Epithelial cell of esophagus (primary cell): ENCODE data around the gene PDE3A.
"Not testable (repeated sequence)": the region's sequence is repeated elsewhere in the genome, so short reads cannot be mapped to it uniquely, and the experiment has no call there.

Source experiments
- DNase-seq: peaks from one replicate; pipeline ENCODE4 v3.0.0; 2010; ENCODE audit warnings: low read depth
- H3K4me3 ChIP-seq: 2 replicates; pipeline ENCODE4 v1.5.1; 2011; ENCODE audit warnings: mild to moderate bottlenecking, low read length, control low read depth
- CTCF ChIP-seq: IDR thresholded peaks from 2 replicates; pipeline ENCODE4 v1.5.1; 2011; ENCODE audit warnings: low read depth, mild to moderate bottlenecking, low read length, control low read depth, inconsistent platforms; ENCODE audit not compliant: insufficient read depth; ENCODE audit errors: missing control alignments

PDE3A gene

DNA sequence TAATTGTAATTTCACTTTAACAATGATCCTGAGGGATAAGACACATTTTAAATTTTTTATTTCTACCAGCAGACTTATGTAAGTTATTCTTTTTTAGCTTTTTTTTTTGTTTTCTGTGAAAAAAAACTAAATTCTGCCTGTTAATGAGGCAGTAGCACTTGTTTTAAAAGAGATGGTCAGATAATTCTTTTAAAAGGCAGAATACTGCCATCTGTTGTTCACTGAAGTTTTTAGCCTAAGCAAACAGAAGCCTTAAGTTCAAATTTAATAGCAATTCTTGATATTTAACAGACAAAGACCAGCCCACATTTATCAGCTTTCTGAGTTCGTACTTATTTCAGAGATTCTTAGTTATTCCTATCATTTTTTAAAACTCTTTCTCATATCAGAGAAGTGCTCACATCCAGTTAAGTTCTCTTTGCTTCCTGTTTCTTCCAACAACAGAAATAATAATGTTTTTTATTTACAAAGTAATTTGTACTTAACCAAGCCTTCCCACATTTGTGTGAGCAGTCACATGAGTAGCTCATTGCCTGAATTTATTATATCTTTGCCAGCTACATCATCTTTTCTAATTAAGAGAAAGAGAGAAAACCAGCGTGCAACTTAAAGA, 233.4 kb downstream of the PDE3A start:
- no peak overlapping the region for H3K4me3 ChIP-seq
- TF ChIP-seq CTCF: peak; percentile 37
- DNase-seq: peak; percentile 32

DNA sequence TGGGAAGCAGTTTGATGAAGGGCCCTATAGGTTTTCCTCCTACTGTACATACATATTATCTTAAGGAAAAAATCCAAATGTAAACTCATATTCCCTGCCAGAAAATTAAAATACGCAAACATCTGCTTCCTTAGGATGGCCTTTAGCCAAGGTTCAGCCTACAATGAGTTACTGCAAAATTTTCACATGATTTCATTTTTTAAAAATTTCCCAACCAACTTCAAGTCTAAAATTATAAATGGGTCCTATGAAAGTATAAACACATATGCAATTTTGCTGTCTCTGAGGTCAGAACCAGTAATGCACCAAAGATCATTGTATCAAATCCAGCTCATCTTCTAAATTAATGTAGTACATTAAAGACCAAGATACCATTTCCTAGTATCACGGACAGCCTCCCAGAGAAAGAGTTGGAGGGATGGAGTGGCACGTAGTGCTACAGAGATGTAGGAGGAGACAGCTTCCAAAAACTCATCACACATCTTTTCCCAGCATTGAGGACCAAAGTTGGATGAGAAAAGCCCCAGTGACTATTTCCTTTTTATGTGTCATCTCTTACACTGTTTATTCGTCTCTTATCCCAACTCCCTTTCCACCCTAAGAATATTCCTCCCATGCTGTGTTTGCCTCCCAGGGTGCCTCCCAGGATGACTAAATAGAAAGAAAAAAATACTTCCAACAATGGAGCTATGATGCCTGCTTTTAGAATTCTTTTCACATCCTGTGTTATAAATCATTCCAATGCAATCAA, 234.5 kb downstream of the PDE3A start:
- no peak for TF ChIP-seq CTCF
- DNase-seq: no peak

DNA sequence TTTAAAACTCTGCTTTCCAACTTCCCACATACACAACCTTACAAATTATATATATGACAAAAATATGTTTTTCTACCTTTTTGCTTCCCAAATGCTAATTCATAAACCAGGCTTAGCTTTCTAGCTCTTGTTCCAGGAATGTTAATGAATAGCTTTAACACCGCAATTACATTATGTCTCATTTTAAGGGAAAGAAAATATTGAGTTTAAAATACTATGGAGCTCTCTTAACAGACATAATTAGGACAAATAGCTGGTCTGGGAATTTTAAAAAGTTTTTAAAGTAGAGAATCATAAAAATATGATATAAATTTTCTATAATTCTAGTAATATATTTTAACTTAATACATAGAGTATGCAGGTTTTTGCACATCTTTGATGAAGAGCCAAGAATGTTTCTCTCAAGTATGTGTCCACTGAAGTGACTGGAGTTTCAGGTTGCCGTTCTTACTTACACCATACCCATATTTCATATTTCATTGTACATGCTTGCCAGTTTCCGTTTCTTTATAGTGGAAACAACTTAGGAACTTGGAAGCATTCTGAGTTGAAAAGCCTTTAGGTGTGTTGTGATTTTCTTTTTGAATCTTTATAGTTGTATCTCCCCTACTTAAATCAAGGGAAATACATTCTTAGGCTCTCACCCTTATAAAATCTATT, 236.2 kb downstream of the PDE3A start:
- no peak for TF ChIP-seq CTCF
- DNase-seq: no peak
- no peak overlapping the region for H3K4me3 ChIP-seq

More for the DNA sequence above, 234.5 kb downstream of the PDE3A start:
- H3K4me3 ChIP-seq: no peak overlapping the region

DNA sequence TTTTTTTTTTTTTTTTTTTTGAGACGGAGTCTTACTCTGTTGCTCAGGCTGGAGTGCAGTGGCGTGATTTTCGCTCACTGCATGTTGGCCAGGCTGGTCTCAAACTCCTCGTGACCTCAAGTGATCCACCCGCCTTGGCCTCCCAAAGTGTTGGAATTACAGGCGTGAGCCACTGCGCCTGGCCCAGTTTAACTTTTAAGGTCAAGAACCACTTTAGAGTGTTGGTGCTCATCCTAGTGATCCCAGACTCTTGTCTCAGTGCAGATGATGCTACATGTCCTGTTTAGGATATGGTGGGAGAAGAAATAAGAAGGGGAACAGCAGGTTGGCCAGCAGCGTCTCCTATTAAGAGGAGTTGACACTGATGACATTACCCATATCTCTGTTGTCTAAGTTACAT, 246.7 kb downstream of the PDE3A start:
- not testable (repeated sequence) for DNase-seq

DNA sequence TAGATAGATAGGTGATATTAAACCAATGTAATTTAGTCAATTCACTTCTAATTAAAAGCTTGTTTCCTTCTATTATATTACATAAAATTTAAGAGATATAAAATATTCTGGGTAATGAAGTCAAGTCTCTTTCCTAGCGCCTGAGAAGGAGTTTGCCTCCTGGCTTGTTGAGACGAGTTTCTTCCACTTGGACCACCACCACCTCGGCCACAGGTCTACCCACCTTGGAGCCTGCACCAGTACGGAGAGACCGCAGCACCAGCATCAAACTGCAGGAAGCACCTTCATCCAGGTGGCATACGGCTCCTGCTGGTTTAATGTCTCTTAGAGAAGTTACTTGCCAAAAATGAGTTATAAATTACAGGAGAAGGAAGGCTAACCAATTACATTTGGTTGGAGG, 247.8 kb downstream of the PDE3A start:
- H3K4me3 ChIP-seq: no peak overlapping the region
- no peak for DNase-seq
- TF ChIP-seq CTCF: no peak

More for the DNA sequence above, 246.7 kb downstream of the PDE3A start:
- not testable (repeated sequence) for H3K4me3 ChIP-seq

- no peak overlapping the region for H3K4me3 ChIP-seq
- DNase-seq: no peak
- TF ChIP-seq CTCF: no peak
These were observed 251.9 kb downstream of the PDE3A start for GRCh38 chr12:20620261-20620660.

GRCh38 chr12:20624718-20625117, 256.4 kb downstream of the PDE3A start:
- peak; percentile 39 for TF ChIP-seq CTCF
- peak; percentile 13 for DNase-seq
- no peak overlapping the region for H3K4me3 ChIP-seq
